HS-5 (cell line): ENCODE data around the gene ZBTB3.
"Not testable (repeated sequence)": the region's sequence is repeated elsewhere in the genome, so short reads cannot be mapped to it uniquely, and the experiment has no call there.

Experiments
- DNase-seq: peaks from one replicate; pipeline ENCODE4 v3.0.0-alpha.2; 2012; ENCODE audit warnings: low read depth

Gene ZBTB3

DNA sequence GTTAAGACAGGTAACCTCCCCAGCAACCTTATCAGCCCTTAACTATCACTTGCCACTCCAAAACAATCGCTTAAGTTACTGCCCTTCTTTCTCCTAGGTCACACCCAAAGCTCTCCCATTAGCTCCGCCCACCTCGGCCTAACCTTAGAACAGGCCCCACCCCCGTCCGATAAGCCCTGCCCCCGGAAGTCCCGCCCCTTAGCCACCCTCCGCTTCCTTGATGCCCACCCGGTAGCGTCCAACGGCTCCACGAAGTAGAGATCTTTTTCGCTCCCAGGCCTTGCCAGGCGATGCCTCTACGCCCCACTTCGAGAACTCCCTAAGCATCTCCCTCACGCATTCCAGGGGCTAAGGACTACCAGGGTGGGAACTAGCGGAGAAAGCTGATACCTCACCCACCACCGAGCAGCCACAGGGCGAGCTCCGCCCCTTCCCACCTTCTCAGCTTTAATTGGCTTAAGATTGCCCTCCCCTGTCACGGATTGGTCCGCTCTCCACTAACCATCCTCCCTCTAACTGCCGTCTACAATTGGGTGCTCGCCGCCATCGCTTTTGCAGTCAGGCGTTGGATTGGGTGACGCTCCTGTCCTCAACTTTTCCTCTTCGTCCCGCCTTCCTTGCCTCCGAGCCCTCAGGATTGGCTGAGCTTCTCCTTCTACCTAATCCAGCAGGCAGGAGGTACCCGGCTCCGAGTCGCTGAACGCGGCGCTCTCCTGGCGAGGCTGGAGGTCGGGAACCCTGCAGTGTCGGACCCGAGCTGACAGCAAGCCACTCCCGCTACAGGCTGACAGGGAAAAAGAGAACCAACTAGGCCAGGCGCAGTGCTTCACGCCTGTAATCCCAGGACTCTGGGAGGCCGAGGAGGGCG, at the start of gene ZBTB3:
Gene ZBTB3, minus strand, starts transcription at position 425 of the 868 bp plus-strand sequence. CDS start 496 bp downstream, outside the sequence.
- peak; percentile 98 for DNase-seq

DNA sequence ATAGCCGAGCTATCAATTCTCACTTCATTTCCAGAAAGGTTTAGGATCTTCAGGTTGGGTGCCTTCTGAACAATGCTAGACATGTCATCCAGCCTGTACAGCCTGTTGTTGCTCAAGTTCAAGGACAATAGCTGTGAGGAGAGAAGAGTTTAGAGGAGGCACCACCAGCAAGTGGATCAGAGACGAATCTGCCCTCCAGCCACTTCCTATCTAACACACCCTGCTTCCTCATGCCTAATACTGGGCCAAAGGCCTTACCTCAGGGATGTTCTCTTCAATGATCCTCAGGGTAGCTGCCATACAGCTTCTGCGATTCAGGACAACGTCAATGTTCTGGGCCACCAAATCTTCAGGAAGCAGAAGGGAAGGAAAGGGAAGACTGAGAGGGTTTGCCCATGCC, 47.1 kb upstream of the ZBTB3 start:
- DNase-seq, result no peak

DNA sequence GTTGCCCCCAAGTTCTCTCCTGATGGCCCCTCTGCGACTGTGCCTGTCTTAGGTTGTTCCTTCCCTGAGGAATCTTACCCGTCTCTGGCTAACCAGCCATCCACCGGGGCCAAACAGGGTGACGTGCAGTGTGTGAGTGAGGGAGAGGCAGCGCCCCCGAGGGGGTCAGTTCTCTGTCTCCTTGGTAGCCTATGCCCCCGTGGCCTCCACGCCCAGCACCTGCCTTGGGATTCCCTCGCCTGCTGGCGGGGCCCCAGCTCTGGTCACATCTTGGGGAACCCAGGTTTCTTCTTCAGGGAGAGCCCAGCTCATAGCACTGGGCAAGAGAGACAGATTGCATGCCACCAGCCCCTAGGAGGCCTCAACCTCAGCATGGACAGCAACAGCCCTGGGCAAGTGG, 45.5 kb upstream of the ZBTB3 start:
- DNase-seq, result no peak

DNA sequence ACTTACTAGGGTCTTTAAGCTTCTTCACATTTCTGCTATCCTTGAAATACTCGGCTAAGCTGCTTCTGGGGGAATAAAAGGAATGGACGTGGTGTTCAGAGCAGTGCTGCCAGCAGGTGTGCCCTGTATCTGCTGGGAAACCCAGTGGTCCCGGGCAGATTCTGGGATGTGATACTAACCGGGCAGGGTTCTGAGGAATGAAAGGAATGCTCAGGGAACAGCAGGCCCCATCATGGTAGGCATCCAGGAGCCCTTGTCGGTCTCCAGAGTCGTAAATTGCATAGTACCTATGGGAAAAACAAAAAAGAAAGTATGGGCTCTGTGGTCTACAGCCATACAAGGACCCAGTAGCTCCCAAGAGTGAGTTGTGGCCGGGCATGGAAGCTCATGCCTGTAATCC, 42.3 kb upstream of the ZBTB3 start:
- DNase-seq, result no peak

DNA sequence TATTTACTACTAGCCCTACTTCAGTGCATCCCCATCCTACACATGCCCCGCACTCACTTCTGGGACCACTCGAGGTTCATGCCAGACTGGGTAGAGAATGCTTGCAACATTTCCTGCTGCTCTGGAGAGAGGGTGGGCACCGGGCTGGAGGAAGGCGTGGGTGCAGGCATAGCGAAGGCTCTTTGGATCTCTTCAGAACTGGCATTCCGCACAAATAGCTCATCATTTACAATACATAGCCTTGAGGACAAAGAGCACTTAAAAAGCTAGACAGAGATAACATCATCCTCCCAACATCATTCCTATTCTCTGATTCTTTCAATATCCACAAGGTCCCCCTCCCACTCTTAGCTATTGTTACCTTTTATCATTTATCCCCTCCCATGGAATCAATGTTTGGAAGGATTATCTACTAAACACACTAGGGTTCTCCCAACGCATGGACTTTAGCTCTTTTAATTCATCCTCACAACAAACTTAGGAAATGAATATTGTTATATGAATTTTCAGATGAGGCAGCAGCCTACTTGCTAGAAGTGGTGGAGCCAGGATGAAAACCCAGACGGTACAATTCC, 40.3 kb upstream of the ZBTB3 start:
- DNase-seq, result no peak

DNA sequence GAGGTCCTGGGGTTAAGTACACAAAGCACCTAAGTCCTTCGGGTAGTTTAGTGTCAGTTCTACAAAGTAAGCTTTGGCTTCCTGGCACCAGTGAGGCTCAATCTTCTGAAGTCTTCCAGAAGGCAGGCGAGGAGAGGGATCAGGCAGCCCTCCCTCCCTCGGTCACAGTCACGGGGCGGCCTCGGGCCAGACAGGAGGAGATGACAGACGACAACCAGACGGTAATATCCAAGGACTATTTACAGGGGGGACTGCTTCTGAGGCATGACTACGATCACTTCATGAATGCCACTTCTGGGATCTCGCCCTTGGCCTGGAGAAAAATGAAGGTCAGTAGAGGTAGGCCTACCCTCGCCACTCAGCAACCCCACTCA, 38.2 kb upstream of the ZBTB3 start:
- DNase-seq, result no peak

DNA sequence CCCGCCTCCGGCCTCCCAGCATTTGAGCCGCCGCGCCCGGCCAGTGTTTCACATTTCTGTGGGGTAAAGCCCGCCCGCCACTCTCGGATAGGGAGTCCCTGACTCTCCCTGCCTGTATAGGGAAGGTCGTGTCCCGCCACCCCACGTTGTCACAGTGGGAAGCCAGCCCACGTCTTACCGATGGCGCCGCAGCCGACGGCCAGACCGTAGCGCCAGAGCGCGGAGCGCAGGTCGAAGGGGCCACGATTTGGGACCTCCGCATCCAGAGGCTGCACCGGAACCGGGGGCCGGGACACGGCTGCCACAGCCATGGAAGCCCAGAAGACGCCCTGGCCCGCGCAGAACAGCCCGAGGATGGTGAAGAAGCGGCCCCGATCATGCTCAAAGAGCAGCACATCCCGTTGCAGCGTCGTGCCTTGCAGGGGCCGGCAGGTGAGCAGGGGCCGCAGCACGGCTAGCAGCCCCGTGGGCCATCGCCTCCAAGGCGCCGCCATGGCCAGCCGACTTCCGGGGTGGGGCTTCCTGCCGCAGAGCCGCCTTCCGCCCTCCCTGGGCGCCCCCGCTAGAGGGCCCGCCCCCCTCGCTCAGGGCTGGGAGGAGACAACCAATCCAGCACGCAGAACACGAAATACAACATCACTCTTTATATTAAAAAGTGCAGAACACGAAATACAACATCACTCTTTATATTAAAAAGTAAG, 37.7 kb upstream of the ZBTB3 start, which contains the start of gene TMEM223:
Gene TMEM223, minus strand, starts transcription at position 506 of the 701 bp plus-strand sequence. Its CDS starts 12 bp downstream, at position 494.
- no peak for DNase-seq

DNA sequence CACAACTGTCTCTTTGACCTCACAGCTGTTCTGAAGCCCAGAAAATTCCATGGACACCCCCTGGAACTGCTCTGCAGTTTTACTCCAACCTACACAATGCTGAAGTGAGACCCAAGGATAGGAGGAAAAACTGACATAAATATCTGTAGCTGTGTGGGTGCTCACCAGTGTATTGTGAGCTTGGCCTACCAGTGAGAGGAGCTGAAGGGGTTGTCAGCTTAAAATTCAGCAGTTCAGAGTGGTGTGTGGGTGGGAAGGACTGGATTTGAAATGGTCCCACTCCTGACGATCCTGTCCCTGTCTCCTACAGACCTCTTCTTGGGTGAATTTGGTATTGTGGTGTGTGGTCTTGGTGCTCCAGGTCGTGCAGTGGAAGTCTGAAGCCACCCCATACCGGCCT, 35.6 kb upstream of the ZBTB3 start:
- DNase-seq, result no peak

DNA sequence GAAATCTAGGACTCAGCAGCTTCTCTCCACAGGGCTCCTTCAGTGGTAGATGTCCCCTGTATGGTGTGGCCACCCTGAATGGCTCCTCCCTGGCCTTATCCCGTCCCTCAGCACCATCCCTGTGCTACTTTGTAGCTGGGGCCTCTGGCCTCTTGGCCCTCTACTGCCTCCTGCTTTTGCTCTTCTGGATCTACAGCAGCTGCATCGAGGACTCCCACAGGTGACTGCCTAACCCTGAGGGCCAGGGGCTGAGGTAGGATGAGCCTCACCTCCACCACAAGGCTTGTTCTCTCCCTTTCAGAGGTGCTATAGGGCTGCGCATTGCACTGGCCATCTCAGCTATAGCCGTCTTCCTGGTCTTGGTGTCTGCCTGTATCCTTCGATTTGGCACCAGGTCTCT, 35.0 kb upstream of the ZBTB3 start:
- DNase-seq, result no peak

DNA sequence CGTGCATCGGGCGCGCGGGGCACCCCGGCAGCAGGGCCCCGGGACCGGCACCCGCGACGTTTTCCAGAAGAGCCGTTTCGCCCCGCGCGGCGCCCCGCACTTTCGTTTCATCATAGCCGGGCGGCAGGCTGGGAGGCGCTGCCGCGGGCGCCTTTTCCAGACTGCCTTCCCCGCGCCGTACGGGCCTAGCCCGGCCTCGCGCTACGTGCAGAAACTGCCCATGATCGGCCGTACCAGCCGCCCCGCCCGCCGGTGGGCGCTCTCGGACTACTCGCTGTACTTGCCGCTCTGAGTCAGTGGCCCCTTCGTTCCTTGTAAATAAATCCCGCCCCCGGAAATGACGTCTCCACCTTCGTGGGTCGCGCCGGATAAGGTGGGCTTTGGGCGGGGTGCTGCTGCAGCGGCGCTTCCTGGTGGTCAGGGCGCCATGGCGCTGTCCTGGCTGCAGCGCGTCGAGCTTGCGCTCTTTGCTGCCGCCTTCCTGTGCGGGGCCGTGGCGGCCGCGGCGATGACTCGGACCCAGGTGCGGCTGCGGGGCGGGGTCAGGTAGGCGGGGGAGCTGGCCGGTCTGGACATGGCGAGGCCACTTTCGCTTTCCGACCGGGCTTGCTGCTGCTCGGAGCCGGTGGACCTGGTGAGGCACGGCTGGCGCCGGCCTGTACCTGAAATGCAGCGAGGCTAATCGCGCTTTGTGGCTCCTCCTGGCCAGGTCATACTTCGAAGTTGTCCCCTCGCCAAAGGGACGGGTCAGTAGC, 33.2 kb upstream of the ZBTB3 start, which contains the start of gene TMEM179B:
Gene TMEM179B, plus strand, starts transcription at position 398 of the 755 bp plus-strand sequence. Its CDS starts 30 bp downstream, at position 428.
- peak; percentile 92 for DNase-seq

DNA sequence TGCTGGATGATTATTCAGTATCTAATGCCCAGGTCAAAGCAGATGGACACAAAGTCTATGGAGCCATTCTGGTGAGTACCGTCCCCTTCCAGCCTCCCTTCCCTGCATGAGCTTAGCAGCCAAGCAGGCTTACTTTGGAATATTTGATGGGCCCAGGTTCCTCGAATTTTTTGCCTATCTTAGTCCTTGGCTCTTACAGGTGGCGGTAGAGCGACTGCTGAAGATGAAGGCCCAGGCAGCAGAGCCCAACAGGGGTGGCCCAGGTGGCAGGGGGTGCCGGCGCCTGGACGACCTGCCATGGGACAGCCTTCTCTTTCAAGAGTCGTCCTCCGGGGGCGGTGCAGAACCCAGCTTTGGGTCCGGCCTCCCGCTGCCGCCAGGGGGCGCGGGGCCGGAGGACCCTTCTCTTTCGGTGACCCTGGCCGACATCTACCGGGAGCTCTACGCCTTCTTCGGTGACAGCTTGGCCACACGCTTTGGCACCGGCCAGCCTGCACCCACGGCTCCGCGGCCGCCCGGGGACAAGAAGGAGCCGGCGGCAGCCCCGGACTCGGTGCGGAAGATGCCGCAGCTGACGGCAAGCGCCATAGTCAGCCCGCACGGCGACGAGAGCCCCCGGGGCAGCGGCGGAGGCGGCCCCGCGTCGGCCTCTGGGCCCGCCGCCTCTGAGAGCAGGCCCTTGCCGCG, 32.5 kb upstream of the ZBTB3 start:
- DNase-seq, result no peak

DNA sequence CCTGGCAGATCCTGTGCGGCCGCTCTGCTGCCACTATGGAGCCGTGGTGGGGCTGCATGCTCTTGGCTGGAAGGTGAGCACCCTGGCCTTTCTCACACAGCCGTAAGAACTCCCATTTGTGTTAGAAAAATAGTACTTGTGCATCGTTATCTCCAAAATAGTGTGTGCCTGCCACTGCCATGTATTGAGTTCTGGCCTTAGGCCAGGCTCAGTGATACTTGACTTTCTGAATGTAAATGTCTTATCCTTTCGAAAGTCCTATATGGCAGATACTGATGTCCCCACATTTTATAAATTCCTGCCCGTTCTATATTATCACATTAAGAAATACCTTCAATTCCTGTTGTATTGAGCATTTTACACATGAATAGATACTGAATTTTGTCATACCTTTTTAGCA, 28.8 kb upstream of the ZBTB3 start:
- no peak for DNase-seq

DNA sequence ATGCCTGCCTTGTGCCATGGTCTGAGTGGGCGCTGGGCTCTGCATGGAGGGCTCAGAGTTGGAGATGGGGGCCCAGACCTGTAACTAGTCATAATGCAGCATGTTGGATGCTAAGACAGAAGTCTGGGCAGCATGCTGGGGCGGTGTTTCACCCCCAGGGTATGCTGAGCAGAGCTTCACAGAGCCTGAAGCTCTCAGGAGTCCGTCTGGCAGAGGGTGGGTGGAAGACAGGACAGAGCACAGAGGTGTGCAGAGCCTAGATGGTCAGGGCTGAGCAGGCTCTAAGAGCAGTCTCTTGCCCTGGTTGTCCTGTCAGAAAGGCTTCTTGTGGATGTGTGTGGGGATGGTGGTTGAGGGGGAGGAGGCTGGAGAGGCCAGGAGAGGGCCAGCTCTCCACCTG, 24.5 kb upstream of the ZBTB3 start:
- DNase-seq, result no peak

DNA sequence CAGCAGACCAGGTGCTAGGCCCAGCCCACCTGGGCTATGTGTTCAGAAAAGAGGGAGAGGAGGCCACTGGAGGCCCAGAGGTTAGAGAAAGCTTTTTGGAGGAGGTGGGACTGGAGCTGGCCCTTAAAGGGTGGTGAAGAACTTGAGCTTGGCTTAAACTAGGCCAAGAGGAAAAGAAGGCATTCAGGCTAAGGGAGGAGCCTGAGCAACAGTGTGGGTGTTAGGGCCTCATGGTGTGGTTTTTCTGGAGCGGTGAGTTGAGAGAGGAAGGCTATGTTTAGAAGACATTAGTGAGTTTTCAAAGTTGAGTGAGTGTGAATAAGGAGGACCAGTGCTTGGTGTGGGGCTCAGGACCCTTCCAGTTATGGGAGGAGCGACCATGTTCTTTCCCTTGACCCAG, 23.4 kb upstream of the ZBTB3 start:
- no peak for DNase-seq

DNA sequence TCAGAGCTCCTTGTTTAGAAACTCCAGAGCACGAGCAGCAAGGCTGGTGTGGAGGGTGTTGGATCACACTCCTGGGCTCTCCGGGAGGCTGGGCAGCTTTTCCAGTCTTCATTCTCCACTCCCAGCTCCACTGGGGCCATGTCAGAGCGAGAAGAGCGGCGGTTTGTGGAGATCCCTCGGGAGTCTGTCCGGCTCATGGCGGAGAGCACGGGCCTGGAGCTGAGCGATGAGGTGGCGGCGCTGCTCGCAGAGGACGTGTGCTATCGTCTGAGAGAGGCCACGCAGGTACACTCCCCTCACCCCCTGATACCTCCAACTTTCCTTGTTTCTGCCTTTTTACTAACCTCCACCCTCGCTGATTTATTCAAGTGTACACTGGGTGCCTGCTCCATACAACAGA, 21.7 kb upstream of the ZBTB3 start:
- no peak for DNase-seq

DNA sequence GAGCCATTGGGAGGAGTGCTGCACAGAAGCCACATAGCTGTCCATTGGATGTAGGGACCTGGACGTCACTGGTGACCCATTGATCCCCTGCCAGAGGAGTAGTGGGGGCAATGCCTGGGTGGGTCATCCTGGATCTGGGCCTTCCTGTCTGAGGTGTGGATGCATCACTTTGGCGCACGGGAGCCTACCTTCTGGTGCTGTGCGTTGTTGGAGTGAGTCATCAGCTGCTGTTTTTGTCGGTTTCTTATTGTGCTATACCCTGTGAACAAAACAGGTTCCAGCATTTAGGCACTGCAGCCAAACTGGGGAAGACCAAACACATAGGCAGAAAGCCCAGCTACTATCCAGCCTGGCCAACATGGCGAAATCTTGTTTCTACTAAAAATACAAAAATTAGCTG, 20.4 kb upstream of the ZBTB3 start:
- DNase-seq, result no peak

DNA sequence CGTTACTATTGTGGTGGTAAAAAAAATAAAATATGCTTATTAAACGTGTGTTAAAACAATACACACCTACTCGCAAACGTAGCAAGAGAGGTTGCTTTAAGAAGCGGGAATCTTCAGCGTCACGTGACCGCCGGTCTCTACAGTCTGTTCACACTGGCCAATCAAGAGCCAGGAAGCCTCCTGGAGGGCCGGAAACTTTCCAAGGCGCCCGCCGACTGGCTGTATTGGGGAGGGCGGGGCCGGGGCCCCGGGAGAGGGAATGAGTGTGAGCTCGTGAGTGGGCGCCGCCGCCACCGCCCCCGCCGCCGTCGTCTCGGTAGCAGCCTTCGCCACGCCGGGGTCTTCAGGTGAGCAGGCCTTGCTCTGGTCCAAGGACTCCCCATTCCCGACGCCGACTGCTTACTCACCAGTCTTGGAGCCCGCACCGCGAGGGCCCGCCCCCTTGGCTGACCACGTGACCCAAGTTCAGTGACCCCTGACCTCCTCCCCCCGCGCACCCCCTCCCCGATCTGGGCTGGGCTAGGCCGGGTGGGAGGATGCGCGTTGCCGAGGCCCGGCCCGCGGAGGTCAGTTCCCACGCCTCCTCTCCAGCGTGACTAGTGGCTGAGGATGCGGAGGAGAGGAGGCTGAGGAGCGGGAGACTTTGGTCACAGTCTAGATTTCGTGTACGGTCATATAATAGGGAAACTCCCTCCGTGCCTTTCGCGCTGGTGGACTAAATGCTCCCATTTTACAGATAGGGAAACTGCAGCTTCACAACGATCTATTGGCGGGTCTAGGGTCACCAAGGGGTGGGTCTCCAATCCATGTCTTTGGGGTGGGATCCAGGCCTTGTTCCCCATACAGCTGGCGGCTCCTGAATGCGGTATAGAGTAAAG, 17.4 kb upstream of the ZBTB3 start, which contains the start of gene TAF6L:
Gene TAF6L, plus strand, starts transcription at position 253 of the 878 bp plus-strand sequence. CDS start 4,388 bp downstream, outside the sequence.
- peak; percentile 92 for DNase-seq

DNA sequence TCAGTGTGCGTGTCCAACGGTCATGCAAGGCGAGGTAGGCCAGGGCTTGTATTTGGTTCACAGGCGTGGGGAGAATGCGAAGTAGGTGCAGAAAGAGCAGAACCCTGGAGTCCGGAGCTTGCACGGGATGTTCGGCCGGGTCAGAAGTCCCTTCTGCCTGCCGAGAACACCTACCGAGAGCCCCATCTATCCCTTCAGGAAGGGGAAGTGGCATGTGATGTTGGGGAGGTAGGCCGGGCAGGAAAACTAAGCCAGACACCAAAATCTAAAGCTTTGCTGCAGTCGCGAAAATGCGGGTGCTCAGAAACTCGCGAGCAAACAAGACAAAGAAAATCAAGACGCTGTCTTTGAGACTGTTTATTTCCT, 16.8 kb upstream of the ZBTB3 start:
- DNase-seq, result no peak

DNA sequence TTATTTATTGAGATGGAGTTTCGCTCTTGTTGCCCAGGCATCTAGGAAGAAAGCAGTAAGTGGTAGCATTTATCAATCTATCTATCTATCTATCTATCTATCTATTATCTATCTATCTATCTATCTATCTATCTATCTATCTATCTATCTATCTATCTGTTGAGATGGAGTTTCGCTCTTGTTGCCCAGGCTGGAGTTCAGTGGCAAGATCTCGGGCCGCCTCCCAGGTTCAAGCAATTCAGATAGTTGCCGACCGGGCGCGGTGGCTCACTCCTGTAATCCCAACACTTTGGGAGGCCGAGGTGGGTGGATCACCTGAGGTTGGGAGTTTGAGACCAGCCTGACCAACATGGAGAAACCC, 6.9 kb upstream of the ZBTB3 start:
- DNase-seq, result not testable (repeated sequence)
